ENCODE measurements around the gene ARHGEF38. TPM values are rescaled to one million over a fixed set of nuclear protein-coding genes. Genes with fewer than 3 reads are reported as not detected.

ARHGEF38 gene
- total RNA-seq, 4 donors from 2014 or later, result not detected

DNA sequence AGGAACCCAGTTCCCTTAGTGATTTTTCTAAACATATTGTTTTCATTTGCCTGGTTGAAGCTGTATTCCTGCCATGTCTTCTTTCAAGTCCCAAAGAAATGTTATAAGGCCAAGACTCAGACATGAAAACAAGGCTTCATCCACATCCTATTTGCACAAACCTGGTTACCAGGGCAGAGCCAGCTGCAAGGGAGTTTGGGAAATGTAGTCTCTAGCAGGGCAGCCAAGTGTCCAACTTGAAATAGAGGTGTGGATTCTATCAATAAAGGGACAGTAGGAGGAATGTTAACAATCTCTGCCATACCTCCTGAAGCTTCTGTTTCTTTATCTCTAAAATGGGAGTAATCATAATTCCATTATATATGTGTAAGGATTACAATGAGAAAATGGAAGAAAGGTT, 99.5 kb downstream of the ARHGEF38 start:
- no peak overlapping the region for H3K4me3 ChIP-seq
- TF ChIP-seq, protein P1, sequence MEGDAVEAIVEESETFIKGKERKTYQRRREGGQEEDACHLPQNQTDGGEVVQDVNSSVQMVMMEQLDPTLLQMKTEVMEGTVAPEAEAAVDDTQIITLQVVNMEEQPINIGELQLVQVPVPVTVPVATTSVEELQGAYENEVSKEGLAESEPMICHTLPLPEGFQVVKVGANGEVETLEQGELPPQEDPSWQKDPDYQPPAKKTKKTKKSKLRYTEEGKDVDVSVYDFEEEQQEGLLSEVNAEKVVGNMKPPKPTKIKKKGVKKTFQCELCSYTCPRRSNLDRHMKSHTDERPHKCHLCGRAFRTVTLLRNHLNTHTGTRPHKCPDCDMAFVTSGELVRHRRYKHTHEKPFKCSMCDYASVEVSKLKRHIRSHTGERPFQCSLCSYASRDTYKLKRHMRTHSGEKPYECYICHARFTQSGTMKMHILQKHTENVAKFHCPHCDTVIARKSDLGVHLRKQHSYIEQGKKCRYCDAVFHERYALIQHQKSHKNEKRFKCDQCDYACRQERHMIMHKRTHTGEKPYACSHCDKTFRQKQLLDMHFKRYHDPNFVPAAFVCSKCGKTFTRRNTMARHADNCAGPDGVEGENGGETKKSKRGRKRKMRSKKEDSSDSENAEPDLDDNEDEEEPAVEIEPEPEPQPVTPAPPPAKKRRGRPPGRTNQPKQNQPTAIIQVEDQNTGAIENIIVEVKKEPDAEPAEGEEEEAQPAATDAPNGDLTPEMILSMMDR (IDR thresholded peaks at IDR 0.05 in 4 of 5, conservative IDR thresholded peaks at IDR 0.05 in 1 of 5), result no peak
- TF ChIP-seq POLR2A (IDR thresholded peaks at IDR 0.05), result no peak
- in situ Hi-C loops (cut with MboI; ENCODE audit: low sequenced_read_pairs in 4 of 4), result no loop called here

GRCh38 chr4:105652286-105652888, 100.0 kb downstream of the ARHGEF38 start:
- ATAC-seq, result no peak
- TF ChIP-seq POLR2A (IDR thresholded peaks at IDR 0.05), result no peak
- TF ChIP-seq, protein P1 (IDR thresholded peaks at IDR 0.05 in 4 of 5, conservative IDR thresholded peaks at IDR 0.05 in 1 of 5), result no peak
- Histone ChIP-seq H3K4me1 (no peaks in the 10 kb centered on the region), H3K27ac (no peak overlapping the region), H3K9me3 (no peaks in the 10 kb centered on the region), H3K27me3 (no peaks in the 10 kb centered on the region), H3K36me3 (no peaks in the 10 kb centered on the region), H3K4me3 (no peak overlapping the region)
- in situ Hi-C loops (cut with MboI; ENCODE audit: low sequenced_read_pairs in 4 of 4) (no loop called here), intact Hi-C loops (cut with DNase I; ENCODE audit: low total_unique reads) (no loop called here)
- no peak for DNase-seq

More for the DNA sequence above, 99.5 kb downstream of the ARHGEF38 start:
- intact Hi-C loops (cut with DNase I; ENCODE audit: low total_unique reads), result no loop called here
- DNase-seq (no peak), ATAC-seq (no peak)
- Histone ChIP-seq H3K4me1 (no peaks in the 10 kb centered on the region), H3K9me3 (no peaks in the 10 kb centered on the region), H3K27ac (no peak overlapping the region), H3K36me3 (no peaks in the 10 kb centered on the region), H3K27me3 (no peaks in the 10 kb centered on the region)

GRCh38 chr4:105657117-105657765, 104.8 kb downstream of the ARHGEF38 start:
- Histone ChIP-seq H3K27me3 (no peaks in the 10 kb centered on the region), H3K27ac (no peak overlapping the region), H3K9me3 (no peaks in the 10 kb centered on the region), H3K4me1 (no peaks in the 10 kb centered on the region), H3K36me3 (no peaks in the 10 kb centered on the region), H3K4me3 (no peak overlapping the region)
- ATAC-seq, result no peak
- DNase-seq, result no peak
- in situ Hi-C loops (cut with MboI; ENCODE audit: low sequenced_read_pairs in 4 of 4) (no loop called here), intact Hi-C loops (cut with DNase I; ENCODE audit: low total_unique reads) (no loop called here)
- TF ChIP-seq, protein P1 (IDR thresholded peaks at IDR 0.05 in 4 of 5, conservative IDR thresholded peaks at IDR 0.05 in 1 of 5), result no peak
- TF ChIP-seq POLR2A (IDR thresholded peaks at IDR 0.05), result no peak

GRCh38 chr4:105659190-105659589, 106.8 kb downstream of the ARHGEF38 start:
- no peak for DNase-seq
- Histone ChIP-seq H3K4me3 (no peak overlapping the region), H3K4me1 (no peaks in the 10 kb centered on the region), H3K9me3 (no peaks in the 10 kb centered on the region), H3K36me3 (no peaks in the 10 kb centered on the region), H3K27ac (no peak overlapping the region), H3K27me3 (no peaks in the 10 kb centered on the region)
- ATAC-seq, result no peak
- intact Hi-C loops (cut with DNase I; ENCODE audit: low total_unique reads), result no loop called here
- in situ Hi-C loops (cut with MboI; ENCODE audit: low sequenced_read_pairs in 4 of 4), result no loop called here
- TF ChIP-seq, protein P1 (IDR thresholded peaks at IDR 0.05 in 4 of 5, conservative IDR thresholded peaks at IDR 0.05 in 1 of 5), result no peak
- no peak for TF ChIP-seq POLR2A (IDR thresholded peaks at IDR 0.05)

Data from gastrocnemius medialis (tissue), 4 donors.